GM12878 (cell line): ENCODE measurements around the gene E2F1. TPM values are rescaled to one million over a fixed set of nuclear protein-coding genes. Genes with fewer than 3 reads are reported as not detected.

Experiments
- ATAC-seq: fragments of 200-7000 bp; cut with Tn5 transposase; 3 replicates; pipeline ENCODE4 v1.9.1; 2020; ENCODE audit warnings: mild to moderate bottlenecking, moderate library complexity
- BruUV-seq: library from RNA; stranded (reverse); fragments of 400-500 nt; replicated peaks from 2 replicates; lab custom pipeline; 2021; lab: Mats Ljungman, UMichigan
- CTCF ChIA-PET: fragments of 300-600 bp; sonication (Branson Sonifier 250); formaldehyde crosslinking; extraction: SDS; loops from one replicate; lab custom pipeline; 2021; ENCODE audit warnings: inconsistent platforms; lab: Yijun Ruan, JAX
- POLR2A ChIA-PET: fragments of 350-600 bp; formaldehyde crosslinking; extraction: SDS; loops from one replicate; lab custom pipeline; 2021; ENCODE audit warnings: inconsistent platforms; lab: Charles Lee
- RAD21 ChIA-PET: fragments of 300-600 bp; sonication (Branson Sonifier 250); formaldehyde crosslinking; loops from one replicate; lab custom pipeline; 2023; ENCODE audit warnings: antibody characterized with exemption; ENCODE audit not compliant: unreplicated experiment; lab: Charles Lee
- SMC1A ChIA-PET: fragments of 300-600 bp; sonication (Branson Sonifier 250); formaldehyde crosslinking; loops from one replicate; lab custom pipeline; 2023; ENCODE audit not compliant: unreplicated experiment, uncharacterized antibody; lab: Charles Lee
- DNase-seq: peaks from one replicate; pipeline ENCODE4 v3.0.0-alpha.2; 2011; ENCODE audit warnings: low read depth, low spot score
- FAIRE-seq: peaks from 3 replicates; lab custom pipeline; 2011; peaks lifted over from hg19 to GRCh38; lab: Jason Lieb, UNC
- H2AFZ ChIP-seq: 2 replicates; pipeline ENCODE4 v1.6.0; 2011; ENCODE audit warnings: low read depth, low read length, control low read depth; ENCODE audit not compliant: control insufficient read depth
- H3K27ac ChIP-seq: 2 replicates; pipeline ENCODE4 v1.5.1; 2011; ENCODE audit warnings: control low read depth; ENCODE audit not compliant: control insufficient read depth, insufficient read depth
- H3K27me3 ChIP-seq, 2 experiments: replicated peaks in 1 of 2; 2 replicates each; pipeline versions ENCODE4 v1.6.0 to v1.6.1; 2011; ENCODE audit warnings: low read length in 1 of 2; ENCODE audit not compliant: control insufficient read depth in 2 of 2, insufficient read depth in 2 of 2
- H3K36me3 ChIP-seq, 2 experiments: 2 replicates each; pipeline ENCODE4 v1.5.1; 2011; ENCODE audit warnings: low read length in 1 of 2; ENCODE audit not compliant: control insufficient read depth in 2 of 2, insufficient read depth in 2 of 2
- H3K4me1 ChIP-seq: 2 replicates; pipeline ENCODE4 v1.6.1; 2011; ENCODE audit warnings: mild to moderate bottlenecking, low read length, moderate library complexity, mixed read lengths; ENCODE audit not compliant: control insufficient read depth, insufficient read depth
- H3K4me2 ChIP-seq: 2 replicates; pipeline ENCODE4 v1.6.0; 2011; ENCODE audit warnings: control low read depth; ENCODE audit not compliant: control insufficient read depth, insufficient read depth
- H3K4me3 ChIP-seq: fragments of 200-600 bp; sonication (generic); 2 replicates; pipeline ENCODE4 v1.5.1; 2016
- H3K79me2 ChIP-seq: 2 replicates; pipeline ENCODE4 v1.6.0; 2011; ENCODE audit warnings: low read length; ENCODE audit not compliant: control insufficient read depth, insufficient read depth
- H3K9ac ChIP-seq: 2 replicates; pipeline ENCODE4 v1.8.0; 2011; ENCODE audit warnings: low read length, control low read depth, mixed read lengths; ENCODE audit not compliant: control insufficient read depth, insufficient read depth
- H3K9me3 ChIP-seq: replicated peaks from 3 replicates; pipeline ENCODE4 v1.5.1; 2011; ENCODE audit warnings: mild to moderate bottlenecking, low read length; ENCODE audit not compliant: control insufficient read depth, insufficient read depth
- H4K20me1 ChIP-seq: 2 replicates; pipeline ENCODE4 v1.6.0; 2011; ENCODE audit not compliant: control insufficient read depth, insufficient read depth
- BCL11A ChIP-seq: IDR thresholded peaks from 2 replicates; pipeline ENCODE4 v1.6.1; 2011; ENCODE audit warnings: low read depth, low read length
- BRCA1 ChIP-seq: IDR thresholded peaks from 2 replicates; pipeline ENCODE4 v1.6.1; 2011; ENCODE audit warnings: low read depth, low read length, improper control_type of control experiment
- POLR2AphosphoS5 ChIP-seq: IDR thresholded peaks from 2 replicates; pipeline ENCODE4 v1.6.1; 2011; ENCODE audit warnings: mild to moderate bottlenecking, low read length, inconsistent platforms
- WGBS: methylation state at CpG from one replicate; pipeline ENCODE4 v1.1.6; 2016; ENCODE audit warnings: low lambda C conversion rate; ENCODE audit not compliant: insufficient replicate concordance, insufficient coverage; ENCODE audit errors: missing lambda C conversion rate; 5-methylcytosine and 5-hydroxymethylcytosine counted together
- in situ Hi-C: fragments of 300-500 bp; cut with MboI; formaldehyde crosslinking; loops from 9 replicates; pipeline ENCODE4 v1.14.3; 2018; ENCODE audit warnings: mixed read lengths
- intact Hi-C: fragments of 100-400 bp; cut with micrococcal nuclease; formaldehyde crosslinking; loops from one replicate; pipeline ENCODE4 v1.14.2; 2022; ENCODE audit not compliant: unreplicated experiment
- polyA plus RNA-seq, 11 experiments: library from polyadenylated mRNA; depleted of rRNA in 4 of 11; unstranded in 6 of 11; stranded (reverse) in 5 of 11; fragments of >200 nt; fragmentation: Nextera tagmentation in 4 of 11; fragmentation: Illumina TruSeq in 1 of 11; extraction: Ambion mirVana in 4 of 11; extraction: Trizol in 1 of 11; gene quantifications; 1 replicate in 1 of 11; 2 replicates in 10 of 11; pipeline versions ENCODE4 v1.2.1 to v1.2.3, GENCODE V29; 2011 to 2016; ENCODE audit warnings: inconsistent platforms in 2 of 11, missing spikeins in 2 of 11, low read depth in 1 of 11
- total RNA-seq, 4 experiments: library from RNA; depleted of rRNA in 3 of 4; stranded (reverse); fragments of >200 nt in 3 of 4; fragmentation: Illumina TruSeq in 1 of 4; extraction: Trizol in 1 of 4; gene quantifications; 2 replicates each; pipeline versions ENCODE4 v1.2.1 to v1.2.3, GENCODE V29; 2013 to 2021
- TF ChIP-seq, protein P1 (sequence below): fragments of 450-650 bp; IDR thresholded peaks from 2 replicates; pipeline ENCODE4 v1.6.1; 2016; ENCODE audit warnings: mild to moderate bottlenecking, moderate library complexity, borderline replicate concordance

Gene E2F1
- total and polyA plus RNA-seq, 10 of the 15 experiments (the other 5 are each of a cell fraction or from before 2014, with no cell fraction given) = 0.29 to 50.2 (median 19.7) TPM

DNA sequence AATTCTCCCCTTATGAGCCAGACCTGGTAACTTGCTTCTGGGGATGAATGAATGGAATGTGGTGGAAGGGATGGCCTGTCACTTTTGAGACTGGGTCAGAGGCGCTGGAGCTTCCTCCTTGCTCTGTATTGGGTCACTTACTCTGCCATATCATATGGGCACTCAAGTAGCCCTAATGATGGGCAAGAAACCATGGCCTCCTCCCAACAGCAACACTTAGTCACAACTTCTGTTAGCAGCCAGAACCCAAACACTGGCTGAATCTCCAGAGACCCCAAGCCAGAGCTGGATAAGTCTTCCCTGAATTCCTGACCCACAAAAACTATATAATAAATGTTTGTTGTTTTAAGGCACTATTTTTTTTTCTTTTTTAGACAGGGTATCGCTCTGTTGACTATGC, 5.5 kb downstream of the E2F1 start:
- Histone ChIP-seq H3K27ac (peak overlapping the region; percentile 2; the same call in 1 of the 2 replicates), H2AFZ (no peak overlapping the region), H3K4me3 (no peak overlapping the region), H3K4me2 (peak overlapping the region; percentile 60; the same call in 1 of the 2 replicates), H3K27me3 (no peaks in the 10 kb centered on the region), H3K9ac (no peak overlapping the region), H3K36me3 (peaks cover 0 to 5% of the 10 kb centered on the region in 2 experiments; a peak in 3 of 4 replicates), H3K9me3 (no peaks in the 10 kb centered on the region), H4K20me1 (no peaks in the 10 kb centered on the region), H3K79me2 (peaks cover 48% of the 10 kb centered on the region), H3K4me1 (peaks cover 39% of the 10 kb centered on the region)
- no TSS peak for BruUV-seq
- ChIA-PET POLR2A (interaction anchor here (0.7 kb wide), 1 partner anchor 27 kb away, joined by 3 read pairs; no protein-coding TSS in a partner anchor), SMC1A (interaction anchor here (1.2 to 1.7 kb wide), 2 partner anchors 18 to 75 kb away, joined by 3 read pairs; no protein-coding TSS in a partner anchor), RAD21 (no interaction called here), CTCF (interaction anchor here (3.3 kb wide), 1 partner anchor 13 kb away, joined by 36 read pairs; the partner anchor contains the start of gene ACTL10)
- DNase-seq = no peak
- ATAC-seq = no peak
- FAIRE-seq = no peak
- intact Hi-C loops (loop anchor here (10.0 kb wide), 1 partner anchor 314 kb away; the partner anchor contains the start of gene RALY), in situ Hi-C loops (no loop called here)
- WGBS = 100% methylated on average over 2 of the region's 2 CpGs
- TF ChIP-seq POLR2AphosphoS5 (no peak), BRCA1 (no peak), BCL11A (no peak)
- TF ChIP-seq, protein P1, sequence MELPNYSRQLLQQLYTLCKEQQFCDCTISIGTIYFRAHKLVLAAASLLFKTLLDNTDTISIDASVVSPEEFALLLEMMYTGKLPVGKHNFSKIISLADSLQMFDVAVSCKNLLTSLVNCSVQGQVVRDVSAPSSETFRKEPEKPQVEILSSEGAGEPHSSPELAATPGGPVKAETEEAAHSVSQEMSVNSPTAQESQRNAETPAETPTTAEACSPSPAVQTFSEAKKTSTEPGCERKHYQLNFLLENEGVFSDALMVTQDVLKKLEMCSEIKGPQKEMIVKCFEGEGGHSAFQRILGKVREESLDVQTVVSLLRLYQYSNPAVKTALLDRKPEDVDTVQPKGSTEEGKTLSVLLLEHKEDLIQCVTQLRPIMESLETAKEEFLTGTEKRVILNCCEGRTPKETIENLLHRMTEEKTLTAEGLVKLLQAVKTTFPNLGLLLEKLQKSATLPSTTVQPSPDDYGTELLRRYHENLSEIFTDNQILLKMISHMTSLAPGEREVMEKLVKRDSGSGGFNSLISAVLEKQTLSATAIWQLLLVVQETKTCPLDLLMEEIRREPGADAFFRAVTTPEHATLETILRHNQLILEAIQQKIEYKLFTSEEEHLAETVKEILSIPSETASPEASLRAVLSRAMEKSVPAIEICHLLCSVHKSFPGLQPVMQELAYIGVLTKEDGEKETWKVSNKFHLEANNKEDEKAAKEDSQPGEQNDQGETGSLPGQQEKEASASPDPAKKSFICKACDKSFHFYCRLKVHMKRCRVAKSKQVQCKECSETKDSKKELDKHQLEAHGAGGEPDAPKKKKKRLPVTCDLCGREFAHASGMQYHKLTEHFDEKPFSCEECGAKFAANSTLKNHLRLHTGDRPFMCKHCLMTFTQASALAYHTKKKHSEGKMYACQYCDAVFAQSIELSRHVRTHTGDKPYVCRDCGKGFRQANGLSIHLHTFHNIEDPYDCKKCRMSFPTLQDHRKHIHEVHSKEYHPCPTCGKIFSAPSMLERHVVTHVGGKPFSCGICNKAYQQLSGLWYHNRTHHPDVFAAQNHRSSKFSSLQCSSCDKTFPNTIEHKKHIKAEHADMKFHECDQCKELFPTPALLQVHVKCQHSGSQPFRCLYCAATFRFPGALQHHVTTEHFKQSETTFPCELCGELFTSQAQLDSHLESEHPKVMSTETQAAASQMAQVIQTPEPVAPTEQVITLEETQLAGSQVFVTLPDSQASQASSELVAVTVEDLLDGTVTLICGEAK = no peak
